ENCODE results near the gene MGAT5B. TPM values are rescaled to one million over a fixed set of nuclear protein-coding genes. Genes with fewer than 3 reads are reported as not detected.

The MGAT5B gene
- total and polyA plus RNA-seq, 10 of the 15 experiments (the other 5 are each of a cell fraction or from before 2014, with no cell fraction given): 0.13 TPM; not detected in 9

DNA sequence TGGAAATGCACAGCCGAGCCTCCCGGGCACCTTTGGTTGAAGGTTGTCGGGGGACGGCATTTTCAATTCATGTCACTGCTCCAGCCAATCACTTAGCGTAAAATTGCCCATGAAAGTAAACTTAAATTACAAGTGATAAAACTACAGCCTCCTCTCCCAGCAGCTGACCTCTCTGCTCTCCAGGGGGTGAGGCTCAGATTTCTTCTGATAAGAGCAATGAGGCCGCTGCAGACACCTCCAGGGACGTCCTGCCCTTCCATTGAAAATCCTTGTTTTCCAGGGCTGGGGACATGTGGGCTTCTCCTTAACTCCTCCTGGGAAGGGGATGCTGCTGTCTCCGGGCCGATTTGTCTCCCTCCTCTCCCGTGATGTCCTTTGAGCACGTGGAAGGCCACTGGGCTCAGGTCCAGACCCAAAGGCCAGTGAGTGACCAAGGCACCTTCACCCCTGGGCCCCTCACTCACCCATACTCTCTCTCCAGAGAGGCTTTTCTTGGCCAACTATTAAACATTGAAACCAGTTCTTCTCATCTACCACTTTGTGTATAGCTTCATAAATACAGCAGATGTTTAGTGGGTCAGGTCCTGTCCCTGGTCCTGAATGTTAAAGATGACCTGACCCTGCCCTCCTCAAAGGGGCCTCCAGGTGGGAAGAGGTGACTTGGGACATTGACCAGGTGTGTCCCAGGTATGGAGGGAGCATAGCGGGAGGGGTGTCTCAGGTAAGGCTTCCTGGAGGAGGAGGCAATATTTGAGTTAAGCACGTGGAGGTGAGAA, 52.3 kb downstream of the MGAT5B start:
- ATAC-seq: no peak
- ChIA-PET CTCF (no interaction called here), POLR2A (no interaction called here), SMC1A (ENCODE audit: uncharacterized antibody, unreplicated experiment) (no interaction called here), RAD21 (ENCODE audit: unreplicated experiment) (no interaction called here)
- H3K9me3 ChIP-seq (replicated peaks; ENCODE audit: control insufficient read depth, insufficient read depth, low read length): no peaks in the 10 kb centered on the region
- peaks cover 3 to 7% of the 10 kb centered on the region in 2 experiments; a peak in 3 of 4 replicates for H3K27me3 ChIP-seq (replicated peaks in 1 of 2; ENCODE audit: control insufficient read depth in 2 of 2, insufficient read depth in 2 of 2, low read length in 1 of 2)
- DNase-seq (ENCODE audit: low read depth, low spot score): no peak
- H3K4me1 ChIP-seq (ENCODE audit: control insufficient read depth, insufficient read depth, low read length): no peaks in the 10 kb centered on the region
- FAIRE-seq: no peak
- no peak overlapping the region for H3K9ac ChIP-seq (ENCODE audit: control insufficient read depth, insufficient read depth, low read length)
- BruUV-seq (replicated peaks): no TSS peak
- no peak overlapping the region for H3K4me2 ChIP-seq (ENCODE audit: control insufficient read depth, insufficient read depth)
- intact Hi-C loops (cut with micrococcal nuclease; ENCODE audit: unreplicated experiment) (no loop called here), in situ Hi-C loops (cut with MboI) (no loop called here)
- no peaks in the 10 kb centered on the region for H4K20me1 ChIP-seq (ENCODE audit: control insufficient read depth, insufficient read depth)
- no peak overlapping the region for H2AFZ ChIP-seq (ENCODE audit: control insufficient read depth, low read depth, low read length)
- TF ChIP-seq, protein P1, sequence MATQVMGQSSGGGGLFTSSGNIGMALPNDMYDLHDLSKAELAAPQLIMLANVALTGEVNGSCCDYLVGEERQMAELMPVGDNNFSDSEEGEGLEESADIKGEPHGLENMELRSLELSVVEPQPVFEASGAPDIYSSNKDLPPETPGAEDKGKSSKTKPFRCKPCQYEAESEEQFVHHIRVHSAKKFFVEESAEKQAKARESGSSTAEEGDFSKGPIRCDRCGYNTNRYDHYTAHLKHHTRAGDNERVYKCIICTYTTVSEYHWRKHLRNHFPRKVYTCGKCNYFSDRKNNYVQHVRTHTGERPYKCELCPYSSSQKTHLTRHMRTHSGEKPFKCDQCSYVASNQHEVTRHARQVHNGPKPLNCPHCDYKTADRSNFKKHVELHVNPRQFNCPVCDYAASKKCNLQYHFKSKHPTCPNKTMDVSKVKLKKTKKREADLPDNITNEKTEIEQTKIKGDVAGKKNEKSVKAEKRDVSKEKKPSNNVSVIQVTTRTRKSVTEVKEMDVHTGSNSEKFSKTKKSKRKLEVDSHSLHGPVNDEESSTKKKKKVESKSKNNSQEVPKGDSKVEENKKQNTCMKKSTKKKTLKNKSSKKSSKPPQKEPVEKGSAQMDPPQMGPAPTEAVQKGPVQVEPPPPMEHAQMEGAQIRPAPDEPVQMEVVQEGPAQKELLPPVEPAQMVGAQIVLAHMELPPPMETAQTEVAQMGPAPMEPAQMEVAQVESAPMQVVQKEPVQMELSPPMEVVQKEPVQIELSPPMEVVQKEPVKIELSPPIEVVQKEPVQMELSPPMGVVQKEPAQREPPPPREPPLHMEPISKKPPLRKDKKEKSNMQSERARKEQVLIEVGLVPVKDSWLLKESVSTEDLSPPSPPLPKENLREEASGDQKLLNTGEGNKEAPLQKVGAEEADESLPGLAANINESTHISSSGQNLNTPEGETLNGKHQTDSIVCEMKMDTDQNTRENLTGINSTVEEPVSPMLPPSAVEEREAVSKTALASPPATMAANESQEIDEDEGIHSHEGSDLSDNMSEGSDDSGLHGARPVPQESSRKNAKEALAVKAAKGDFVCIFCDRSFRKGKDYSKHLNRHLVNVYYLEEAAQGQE (IDR thresholded peaks at IDR 0.05; ENCODE audit: low read depth, low read length): peak; percentile 55; the same call in 1 of the 2 replicates
- no peak for TF ChIP-seq BRCA1 (IDR thresholded peaks at IDR 0.05; ENCODE audit: low read depth, low read length)
- 32% methylated on average over 10 of the region's 13 CpGs for WGBS (ENCODE audit: insufficient coverage, insufficient replicate concordance, low lambda C conversion rate, missing lambda C conversion rate)
- H3K27ac ChIP-seq (ENCODE audit: control insufficient read depth, insufficient read depth): no peak overlapping the region
- H3K36me3 ChIP-seq (ENCODE audit: control insufficient read depth in 2 of 2, insufficient read depth in 2 of 2, low read length in 1 of 2): no peaks in the 10 kb centered on the region
- no peak overlapping the region for H3K4me3 ChIP-seq
- no peaks in the 10 kb centered on the region for H3K79me2 ChIP-seq (ENCODE audit: control insufficient read depth, insufficient read depth, low read length)
